GM12801 (cell line): ENCODE data around the gene STARD8.

Source experiments
- TF ChIP-seq, protein P1 (sequence below): IDR thresholded peaks from one replicate; pipeline ENCODE4 v1.5.1; 2011; ENCODE audit warnings: control low read depth; ENCODE audit not compliant: insufficient read length; ENCODE audit errors: extremely low read depth

The STARD8 gene

DNA sequence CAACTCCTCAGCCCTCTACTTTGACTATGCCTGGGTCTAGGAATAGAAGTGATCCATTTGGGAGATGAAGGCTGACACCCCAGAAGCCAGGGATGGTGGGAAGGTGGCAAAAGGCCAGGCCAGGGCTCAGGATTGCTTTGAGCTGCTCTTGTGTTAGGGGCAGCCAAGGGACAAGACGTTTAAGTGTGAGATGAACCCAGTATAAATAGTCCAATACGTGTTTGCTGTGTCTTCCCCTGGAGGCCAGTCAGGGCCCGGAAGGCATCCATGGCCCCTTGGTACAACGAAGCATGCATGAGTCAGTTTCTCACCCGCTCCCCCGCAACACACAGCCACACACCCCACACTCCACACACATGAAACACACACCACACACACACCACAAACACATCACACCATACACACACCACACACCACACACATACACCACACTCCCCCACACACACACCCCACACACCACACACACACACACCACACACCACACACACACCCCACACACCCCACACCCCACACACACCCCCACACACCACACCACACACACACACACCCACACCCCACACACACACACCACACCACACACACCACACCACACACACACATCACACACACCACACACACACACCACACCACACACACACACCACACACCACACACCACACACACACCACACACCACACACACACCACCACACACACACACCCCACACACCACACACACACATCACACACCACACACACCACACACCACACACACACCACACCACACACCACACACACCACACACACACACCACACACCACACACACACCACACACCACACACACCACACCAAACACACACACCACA, 5.1 kb downstream of the STARD8 start:
- TF ChIP-seq, protein P1, sequence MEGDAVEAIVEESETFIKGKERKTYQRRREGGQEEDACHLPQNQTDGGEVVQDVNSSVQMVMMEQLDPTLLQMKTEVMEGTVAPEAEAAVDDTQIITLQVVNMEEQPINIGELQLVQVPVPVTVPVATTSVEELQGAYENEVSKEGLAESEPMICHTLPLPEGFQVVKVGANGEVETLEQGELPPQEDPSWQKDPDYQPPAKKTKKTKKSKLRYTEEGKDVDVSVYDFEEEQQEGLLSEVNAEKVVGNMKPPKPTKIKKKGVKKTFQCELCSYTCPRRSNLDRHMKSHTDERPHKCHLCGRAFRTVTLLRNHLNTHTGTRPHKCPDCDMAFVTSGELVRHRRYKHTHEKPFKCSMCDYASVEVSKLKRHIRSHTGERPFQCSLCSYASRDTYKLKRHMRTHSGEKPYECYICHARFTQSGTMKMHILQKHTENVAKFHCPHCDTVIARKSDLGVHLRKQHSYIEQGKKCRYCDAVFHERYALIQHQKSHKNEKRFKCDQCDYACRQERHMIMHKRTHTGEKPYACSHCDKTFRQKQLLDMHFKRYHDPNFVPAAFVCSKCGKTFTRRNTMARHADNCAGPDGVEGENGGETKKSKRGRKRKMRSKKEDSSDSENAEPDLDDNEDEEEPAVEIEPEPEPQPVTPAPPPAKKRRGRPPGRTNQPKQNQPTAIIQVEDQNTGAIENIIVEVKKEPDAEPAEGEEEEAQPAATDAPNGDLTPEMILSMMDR, result no peak

DNA sequence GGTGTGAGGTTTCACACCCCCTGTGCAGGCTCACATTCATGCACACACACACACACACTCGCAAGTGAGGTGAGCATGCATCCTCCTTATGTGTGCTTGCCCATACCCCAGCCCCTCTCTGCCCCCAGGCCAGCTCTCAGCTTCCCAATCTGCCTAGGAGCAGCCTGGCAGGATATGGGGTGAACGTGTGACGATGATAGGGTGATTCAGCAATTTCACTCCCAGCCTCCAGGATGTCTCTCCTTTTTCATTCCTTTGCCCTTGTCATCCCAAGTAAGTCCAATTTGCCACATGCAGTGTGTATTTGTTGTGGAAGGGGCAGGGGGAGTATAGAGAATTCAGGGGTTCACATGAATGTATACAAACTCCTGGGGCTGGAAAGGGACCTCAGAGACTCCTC, 7.2 kb downstream of the STARD8 start:
- TF ChIP-seq, protein P1, result no peak

DNA sequence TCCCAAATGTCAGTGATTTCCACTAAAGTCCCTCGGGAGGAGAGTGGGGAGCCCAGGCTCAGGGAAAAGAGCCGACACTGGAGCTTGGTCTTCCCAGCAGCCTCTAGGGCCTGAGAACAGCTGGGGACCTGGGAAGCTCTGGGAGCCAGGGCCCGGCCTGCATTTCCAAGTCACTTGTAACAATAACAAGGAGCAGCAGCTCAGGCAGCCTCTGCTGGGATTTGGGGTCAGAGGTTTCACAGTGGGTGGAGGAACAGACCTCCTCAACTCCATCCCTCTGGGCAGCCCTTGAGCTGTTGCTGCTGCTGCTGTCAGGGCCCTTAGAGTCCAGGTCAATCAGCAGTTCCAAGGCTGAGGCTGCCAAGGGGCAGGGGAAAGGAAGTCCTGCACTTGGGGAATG, 11.1 kb downstream of the STARD8 start:
- TF ChIP-seq, protein P1, result no peak

DNA sequence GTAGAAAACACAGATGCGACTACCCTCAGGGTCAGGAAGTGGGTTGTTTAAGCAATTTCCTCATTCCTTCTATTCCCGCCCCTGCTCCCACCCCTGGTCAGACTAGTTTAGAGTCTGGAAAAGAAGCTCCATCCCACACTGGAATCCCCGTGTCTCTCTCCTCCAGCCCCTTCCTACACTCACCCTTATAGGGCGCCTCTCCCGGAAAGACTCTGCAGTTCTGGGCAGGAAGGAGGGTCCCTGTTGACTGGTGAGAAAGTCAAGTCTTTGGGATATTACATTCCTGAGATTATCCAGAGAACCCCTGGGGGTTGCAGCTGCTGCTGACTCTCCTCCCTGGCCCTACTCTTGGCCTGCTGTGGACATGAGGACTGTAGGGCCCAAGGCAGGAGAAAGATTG, 11.9 kb downstream of the STARD8 start:
- TF ChIP-seq, protein P1, result no peak

DNA sequence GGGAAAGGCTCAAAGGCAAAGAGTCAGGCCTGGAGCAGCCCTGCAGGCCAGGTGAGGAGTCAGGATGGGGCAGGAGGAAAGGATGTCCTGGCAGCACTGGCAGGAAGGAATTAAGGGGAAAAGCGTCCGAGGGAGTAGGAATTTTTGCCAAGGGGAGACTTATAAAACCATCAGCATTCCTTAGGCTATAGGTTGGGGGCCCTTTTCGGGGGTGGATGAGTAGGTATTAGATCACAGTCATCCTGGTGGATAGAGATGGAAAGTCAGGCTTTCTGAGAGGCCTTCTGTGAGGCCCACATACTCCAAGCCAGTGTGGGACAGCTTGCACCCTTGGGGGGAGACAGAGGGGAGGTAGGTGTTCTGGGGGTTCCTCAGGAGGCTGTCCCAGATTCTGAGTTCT, 12.3 kb downstream of the STARD8 start:
- TF ChIP-seq, protein P1, result no peak

DNA sequence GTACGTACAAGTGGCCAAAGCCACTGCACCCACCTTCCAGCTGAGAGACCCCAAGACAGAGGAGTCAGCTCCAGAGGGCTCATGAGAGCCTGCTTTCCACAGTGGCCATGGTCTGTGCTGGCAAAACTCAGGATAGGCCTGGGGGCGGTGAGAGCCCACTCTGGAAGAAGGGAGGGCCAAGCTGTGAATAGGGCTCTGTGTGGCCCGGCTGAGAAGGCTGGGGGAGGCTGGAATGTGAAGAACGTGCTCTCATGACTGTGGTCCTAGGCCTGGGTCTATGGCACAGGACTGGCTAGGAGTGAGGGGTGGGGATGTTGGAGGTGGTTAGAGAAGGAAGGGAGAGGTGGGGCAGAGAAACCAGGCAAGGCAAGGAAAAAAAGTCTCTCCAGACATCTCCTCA, 13.3 kb downstream of the STARD8 start:
- TF ChIP-seq, protein P1, result no peak

DNA sequence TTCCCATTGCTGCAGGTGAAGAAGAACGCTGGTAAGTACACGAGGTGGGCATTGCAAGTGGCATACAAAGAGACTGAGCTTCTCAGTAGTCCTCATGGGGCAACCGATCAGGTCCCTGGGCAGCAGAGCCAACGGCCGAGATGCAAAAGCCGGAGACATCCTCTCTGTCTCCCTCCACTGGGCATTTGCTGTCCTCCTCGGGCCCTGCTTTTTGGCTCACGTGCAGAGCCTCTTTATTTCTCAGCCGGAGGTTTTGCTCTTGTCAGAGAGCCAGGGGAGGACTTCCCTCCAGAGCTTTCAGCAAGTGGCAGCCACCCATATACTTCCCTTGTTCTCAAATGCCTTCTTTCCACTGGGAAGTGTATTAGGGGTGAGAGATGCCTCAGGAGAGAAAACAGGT, 18.0 kb downstream of the STARD8 start:
- TF ChIP-seq, protein P1, result no peak
